IPS-18c (cell line): ENCODE data around the gene RRAD.
"Not testable (repeated sequence)": the region's sequence is repeated elsewhere in the genome, so short reads cannot be mapped to it uniquely, and the experiment has no call there.

Experiments used
- H3K4me3 ChIP-seq: 2 replicates; pipeline ENCODE4 v1.7.0; 2013; ENCODE audit warnings: low read depth, mild to moderate bottlenecking, low read length, moderate library complexity; ENCODE audit not compliant: insufficient read depth
- H3K9me3 ChIP-seq: one replicate; pipeline ENCODE4 v1.6.1; 2013; ENCODE audit warnings: mild to moderate bottlenecking, low read length, moderate library complexity; ENCODE audit not compliant: control insufficient read depth, insufficient read depth

Gene RRAD

GRCh38 chr16:66954097-66954659 lies 28.8 kb upstream of the RRAD start:
- Histone ChIP-seq H3K4me3 (no peak overlapping the region), H3K9me3 (no peaks in the 10 kb centered on the region)

- no peak overlapping the region for H3K4me3 ChIP-seq
Observed at GRCh38 chr16:66953462-66954096, 28.2 kb upstream of the RRAD start.

GRCh38 chr16:66952430-66953110 lies 27.2 kb upstream of the RRAD start:
- H3K9me3 ChIP-seq: no peaks in the 10 kb centered on the region
- H3K4me3 ChIP-seq: no peak overlapping the region

More at GRCh38 chr16:66953462-66954096, 28.2 kb upstream of the RRAD start:
- no peaks in the 10 kb centered on the region for H3K9me3 ChIP-seq

GRCh38 chr16:66950971-66951790 lies 25.8 kb upstream of the RRAD start:
- Histone ChIP-seq H3K9me3 (no peaks in the 10 kb centered on the region), H3K4me3 (no peak overlapping the region)

- H3K4me3 ChIP-seq: no peak overlapping the region
- H3K9me3 ChIP-seq: no peaks in the 10 kb centered on the region
Observed at GRCh38 chr16:66950437-66950836, 25.1 kb upstream of the RRAD start.

- Histone ChIP-seq H3K4me3 (no peak overlapping the region), H3K9me3 (no peaks in the 10 kb centered on the region)
Observed at GRCh38 chr16:66949472-66949871, 24.1 kb upstream of the RRAD start.

- no peaks in the 10 kb centered on the region for H3K9me3 ChIP-seq
- H3K4me3 ChIP-seq: no peak overlapping the region; the same call in 1 of the 2 replicates
Observed at GRCh38 chr16:66948837-66949225, 23.5 kb upstream of the RRAD start.

GRCh38 chr16:66948134-66948836 lies 22.9 kb upstream of the RRAD start:
- no peaks in the 10 kb centered on the region for H3K9me3 ChIP-seq
- peak overlapping the region; percentile 43 for H3K4me3 ChIP-seq

GRCh38 chr16:66947302-66948065 lies 22.1 kb upstream of the RRAD start:
- H3K4me3 ChIP-seq: peak overlapping the region; percentile 43; the same call in 1 of the 2 replicates

GRCh38 chr16:66946974-66947301 lies 21.6 kb upstream of the RRAD start:
- H3K9me3 ChIP-seq: no peaks in the 10 kb centered on the region
- H3K4me3 ChIP-seq: no peak overlapping the region

More at GRCh38 chr16:66947302-66948065, 22.1 kb upstream of the RRAD start:
- H3K9me3 ChIP-seq: no peaks in the 10 kb centered on the region

GRCh38 chr16:66946541-66946940 lies 21.2 kb upstream of the RRAD start:
- no peaks in the 10 kb centered on the region for H3K9me3 ChIP-seq

GRCh38 chr16:66945939-66946338 lies 20.6 kb upstream of the RRAD start:
- H3K9me3 ChIP-seq: no peaks in the 10 kb centered on the region
- no peak overlapping the region for H3K4me3 ChIP-seq

More at GRCh38 chr16:66946541-66946940, 21.2 kb upstream of the RRAD start:
- no peak overlapping the region for H3K4me3 ChIP-seq

- H3K9me3 ChIP-seq, H3K4me3 ChIP-seq: not testable (repeated sequence)
Observed at GRCh38 chr16:66944971-66945370, 19.6 kb upstream of the RRAD start.

GRCh38 chr16:66944054-66944441 lies 18.7 kb upstream of the RRAD start:
- no peak overlapping the region for H3K4me3 ChIP-seq
- H3K9me3 ChIP-seq: no peaks in the 10 kb centered on the region

- Histone ChIP-seq H3K9me3 (no peaks in the 10 kb centered on the region), H3K4me3 (no peak overlapping the region)
Observed at GRCh38 chr16:66943426-66944053, 18.2 kb upstream of the RRAD start.

GRCh38 chr16:66942981-66943380 lies 17.6 kb upstream of the RRAD start:
- H3K9me3 ChIP-seq: no peaks in the 10 kb centered on the region

More at GRCh38 chr16:66942981-66943380, 17.6 kb upstream of the RRAD start:
- no peak overlapping the region for H3K4me3 ChIP-seq
